NCI-H226 (cell line): ENCODE measurements around the gene USP35.
"Not testable (repeated sequence)": the region's sequence is repeated elsewhere in the genome, so short reads cannot be mapped to it uniquely, and the experiment has no call there.

ENCODE experiments used
- DNase-seq: peaks from one replicate; pipeline ENCODE4 v3.0.0-alpha.2; 2015

Gene USP35

DNA sequence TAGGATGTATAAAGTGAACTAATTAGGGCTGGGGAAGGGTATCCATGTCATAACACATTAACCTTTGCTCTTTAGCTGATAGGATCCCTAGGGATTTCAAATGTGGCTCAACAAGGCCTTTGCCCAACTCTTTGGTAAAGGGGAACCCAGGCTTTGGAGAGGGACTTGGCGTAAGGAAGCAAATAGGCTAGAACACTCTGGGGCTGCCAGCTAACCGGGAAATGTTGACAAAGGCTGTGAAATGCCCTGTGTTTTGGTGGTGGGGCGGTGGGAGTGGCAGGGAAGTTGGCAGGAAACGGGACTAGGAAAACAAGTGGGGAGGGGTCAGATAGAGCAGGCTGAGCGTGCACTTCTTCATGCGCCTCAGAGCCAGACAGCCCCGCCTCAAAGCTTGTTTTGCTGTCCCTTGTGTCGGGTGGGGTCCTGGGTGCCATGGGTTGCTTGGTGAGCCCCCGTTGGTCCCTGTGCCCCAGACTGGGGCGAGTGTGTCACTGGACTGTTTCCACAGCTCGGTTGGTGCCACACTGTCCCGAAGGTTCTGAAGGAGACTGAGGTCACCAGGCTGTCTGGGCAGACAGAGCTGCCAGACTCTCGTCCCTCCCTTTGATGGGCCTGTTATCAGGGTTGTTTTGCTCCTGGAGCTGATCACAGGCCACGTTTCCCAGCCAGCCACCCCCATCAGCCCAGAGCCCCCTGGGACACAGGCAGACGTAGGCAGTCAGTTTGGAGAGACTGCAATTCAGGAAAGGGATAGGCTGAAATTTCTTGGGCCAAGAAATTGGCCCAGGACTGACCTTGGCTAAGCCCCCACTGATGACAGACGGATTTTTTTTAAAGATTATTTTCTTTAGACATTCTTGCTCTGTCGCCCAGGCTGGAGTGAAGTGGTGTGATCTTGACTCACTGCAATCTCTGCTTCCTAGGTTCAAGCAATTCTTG is 19.9 kb upstream of the USP35 start:
- no peak for DNase-seq

DNA sequence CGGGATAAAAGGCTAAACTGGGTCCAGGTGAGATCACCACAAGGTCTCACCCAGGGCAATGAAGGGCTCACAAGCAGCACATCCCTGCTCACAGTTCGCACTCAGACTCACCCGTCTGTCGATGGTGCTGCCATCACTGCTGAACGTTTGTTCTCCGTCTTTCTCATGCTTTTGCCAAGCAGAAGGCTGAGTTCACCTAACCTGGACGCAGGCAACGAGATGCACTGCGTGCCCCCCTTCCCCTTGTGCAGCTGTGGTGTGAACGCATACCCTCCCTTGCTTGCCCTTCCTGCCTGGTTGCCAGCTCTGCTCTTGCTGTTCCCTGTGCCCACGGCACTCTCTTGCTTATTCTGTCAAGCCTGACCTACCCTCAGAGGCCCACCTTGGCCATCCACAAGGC is 18.3 kb upstream of the USP35 start:
- no peak for DNase-seq

- DNase-seq, result no peak
Observed at GRCh38 chr11:78170874-78171549, 17.7 kb upstream of the USP35 start.

DNA sequence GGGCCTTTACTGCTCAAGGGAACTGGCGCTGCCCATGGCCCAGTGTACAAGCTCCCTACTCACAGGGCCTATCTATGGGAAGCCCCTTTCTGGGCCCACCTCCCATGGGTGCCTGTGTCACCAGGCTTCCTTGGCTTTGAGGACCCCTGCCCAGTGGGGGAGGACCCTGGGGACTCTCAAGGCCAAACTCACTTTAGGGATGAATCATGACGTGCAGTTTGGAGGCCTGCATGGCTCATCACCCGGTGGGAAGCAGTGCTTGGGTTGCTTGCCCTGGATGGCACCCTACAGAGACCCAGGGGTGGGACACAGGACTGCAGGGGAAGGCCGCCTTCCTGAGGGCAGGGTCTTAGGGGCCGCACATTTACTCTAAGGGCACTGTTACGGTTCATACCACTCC is 16.8 kb upstream of the USP35 start:
- no peak for DNase-seq

GRCh38 chr11:78175862-78176261 is 12.9 kb upstream of the USP35 start:
- not testable (repeated sequence) for DNase-seq

DNA sequence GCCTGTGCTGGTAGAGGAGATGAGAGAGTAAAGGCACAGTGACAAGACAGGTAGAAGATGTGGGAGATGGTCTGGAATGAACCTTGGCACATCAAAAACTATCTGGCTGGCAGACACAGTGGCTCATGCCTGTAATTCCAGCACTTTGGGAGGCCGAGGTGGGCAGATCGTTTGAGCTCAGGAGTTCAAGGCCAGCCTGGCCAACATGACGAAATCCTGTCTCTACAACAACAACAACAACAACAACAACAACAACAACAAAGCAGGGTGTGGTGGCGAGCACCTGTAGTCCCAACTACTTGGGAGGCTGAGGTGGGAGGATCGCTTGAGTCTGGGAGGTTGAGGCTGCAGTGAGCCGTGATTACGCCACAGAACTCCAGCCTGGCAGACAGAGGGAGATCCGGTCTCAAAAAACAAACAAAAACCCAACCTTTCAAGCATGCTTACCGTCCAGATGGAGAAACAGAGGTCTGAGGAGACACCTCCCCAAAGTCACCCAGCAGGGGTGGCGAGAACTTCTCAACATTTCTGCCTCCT is 12.0 kb upstream of the USP35 start:
- DNase-seq, result no peak

DNA sequence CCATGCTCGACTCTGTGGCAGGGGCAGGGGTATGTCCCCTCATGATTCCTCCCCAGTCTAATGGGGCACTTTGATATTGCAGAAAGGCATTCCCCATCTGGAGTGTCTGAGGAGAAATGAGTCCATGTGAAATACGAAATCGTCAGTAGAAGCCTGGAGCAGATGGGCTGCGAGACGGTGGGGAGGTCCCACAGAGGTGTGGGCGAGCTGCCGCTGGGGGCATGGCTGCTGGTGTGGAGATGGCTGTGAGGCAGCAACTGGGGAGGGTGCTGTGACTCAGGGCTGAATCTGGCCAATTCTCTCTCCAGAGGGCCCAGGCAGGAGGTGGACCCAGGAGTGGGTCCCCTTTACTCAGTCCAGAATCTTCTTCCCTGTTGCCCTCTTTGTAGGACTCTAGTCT is 11.5 kb upstream of the USP35 start:
- no peak for DNase-seq

- DNase-seq, result no peak
Observed at GRCh38 chr11:78179459-78180071, 9.2 kb upstream of the USP35 start.

GRCh38 chr11:78180751-78181150 is 8.0 kb upstream of the USP35 start:
- DNase-seq, result no peak

DNA sequence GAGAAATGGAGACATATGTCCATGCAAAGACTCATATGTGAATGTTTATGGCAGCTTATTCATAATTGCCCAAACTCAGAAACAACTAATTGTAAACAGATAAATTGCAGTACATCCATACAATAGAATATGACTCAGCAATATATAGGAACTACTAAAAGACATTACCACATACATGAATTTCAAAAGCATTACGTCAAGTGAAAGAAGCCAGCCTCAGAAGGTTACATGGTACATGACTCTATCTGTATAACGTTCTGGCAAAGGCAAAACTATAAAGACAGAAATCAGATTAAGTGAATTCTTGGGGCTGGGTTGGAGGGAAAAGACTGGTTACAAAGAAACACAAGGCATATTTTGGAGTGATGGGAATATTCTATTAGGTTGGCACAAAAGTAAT is 7.5 kb upstream of the USP35 start:
- DNase-seq, result no peak

- DNase-seq, result peak; percentile 25
Observed at GRCh38 chr11:78187366-78188285, 1.1 kb upstream of the USP35 start.

DNA sequence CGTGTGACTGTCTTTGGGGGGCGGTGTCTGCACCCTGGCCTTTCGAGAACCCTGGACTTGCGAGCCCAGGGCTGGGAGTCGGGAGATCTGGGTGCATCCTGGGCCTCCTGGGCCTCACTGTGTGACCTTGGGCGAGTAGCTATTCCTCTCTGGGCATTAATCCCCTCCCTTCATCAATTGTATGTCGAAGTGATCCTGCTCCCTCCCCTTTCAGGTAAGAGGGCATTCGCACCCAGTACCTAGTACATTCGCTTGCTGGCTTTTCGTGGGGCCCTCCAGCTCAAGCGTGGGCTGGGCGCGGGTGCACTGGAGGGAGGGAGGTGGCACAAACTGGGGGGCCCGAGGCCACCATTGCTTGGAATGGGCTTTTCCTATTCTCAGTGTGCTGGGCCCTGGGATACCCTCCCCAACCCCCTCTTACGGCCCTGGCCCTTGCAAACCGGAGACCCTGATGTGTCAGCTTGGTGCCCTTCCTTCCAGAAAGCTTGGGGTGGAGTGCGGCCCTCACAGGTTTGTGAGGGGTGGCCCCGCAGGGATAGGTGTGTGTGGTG is 530 bp downstream of the USP35 start:
- DNase-seq, result no peak

- no peak for DNase-seq
Observed at GRCh38 chr11:78189851-78190250, 1.1 kb downstream of the USP35 start.

GRCh38 chr11:78190374-78190773 is 1.7 kb downstream of the USP35 start:
- DNase-seq, result no peak

- DNase-seq, result no peak
Observed at GRCh38 chr11:78190871-78191538, 2.3 kb downstream of the USP35 start.

GRCh38 chr11:78192223-78192719 is 3.6 kb downstream of the USP35 start:
- DNase-seq, result no peak

GRCh38 chr11:78192911-78193351 is 4.2 kb downstream of the USP35 start:
- DNase-seq, result no peak

DNA sequence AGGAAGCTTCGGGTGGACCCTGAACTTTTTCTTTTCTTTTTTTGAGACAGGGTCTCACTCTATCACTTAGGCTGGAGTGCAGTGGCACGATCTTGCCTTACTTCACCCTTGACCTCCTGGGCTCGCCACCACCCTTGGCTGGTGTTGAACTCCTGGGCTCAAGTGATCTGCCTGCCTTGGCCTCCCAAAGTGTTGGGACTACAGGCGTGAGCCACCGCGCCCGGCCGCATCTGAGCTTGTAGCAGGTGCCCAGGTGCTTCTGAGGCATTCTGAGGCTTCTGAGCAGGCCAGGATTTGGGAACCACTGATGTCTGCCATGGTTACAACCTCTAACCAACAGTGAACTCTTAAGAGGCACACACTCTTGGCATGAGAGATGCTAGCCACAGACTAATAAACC is 5.1 kb downstream of the USP35 start:
- no peak for DNase-seq

- no peak for DNase-seq
Observed at GRCh38 chr11:78194490-78194889, 5.8 kb downstream of the USP35 start.

- DNase-seq, result no peak
Observed at GRCh38 chr11:78195917-78196560, 7.3 kb downstream of the USP35 start.

- DNase-seq, result no peak
Observed at GRCh38 chr11:78196661-78197091, 8.0 kb downstream of the USP35 start.
